CD4-positive, alpha-beta T cell treated with Interleukin-4 for 1 hour (primary cell): ENCODE measurements around the gene NHLRC1.

Experiments used
- DNase-seq, 2 donors: peaks; one replicate each; pipeline ENCODE4 v3.0.0-alpha.2; 2020 to 2022

The NHLRC1 gene

GRCh38 chr6:18081025-18081668 is 41.3 kb downstream of the NHLRC1 start:
- DNase-seq = no peak

DNA sequence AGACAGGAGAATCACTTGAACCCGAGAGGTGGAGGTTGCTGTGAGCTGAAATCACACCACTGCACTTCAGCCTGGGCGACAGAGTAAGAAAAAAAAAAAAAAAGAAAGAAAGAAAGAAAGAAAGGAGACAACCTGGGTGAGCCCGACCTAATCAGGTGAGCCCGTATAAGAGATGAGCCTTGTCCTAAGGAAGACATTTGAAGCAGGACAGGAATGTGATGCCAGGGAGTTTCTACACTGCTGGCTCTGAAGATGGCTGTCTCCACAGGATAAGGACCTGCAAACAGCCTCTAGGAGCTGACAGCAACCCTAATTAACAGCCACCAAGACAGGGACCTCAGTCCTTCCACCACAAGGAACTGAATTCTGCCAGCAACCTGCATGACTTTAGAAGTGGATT is 41.9 kb downstream of the NHLRC1 start:
- DNase-seq = no peak

- DNase-seq = no peak
Measured at GRCh38 chr6:18078866-18079265, 43.6 kb downstream of the NHLRC1 start.

DNA sequence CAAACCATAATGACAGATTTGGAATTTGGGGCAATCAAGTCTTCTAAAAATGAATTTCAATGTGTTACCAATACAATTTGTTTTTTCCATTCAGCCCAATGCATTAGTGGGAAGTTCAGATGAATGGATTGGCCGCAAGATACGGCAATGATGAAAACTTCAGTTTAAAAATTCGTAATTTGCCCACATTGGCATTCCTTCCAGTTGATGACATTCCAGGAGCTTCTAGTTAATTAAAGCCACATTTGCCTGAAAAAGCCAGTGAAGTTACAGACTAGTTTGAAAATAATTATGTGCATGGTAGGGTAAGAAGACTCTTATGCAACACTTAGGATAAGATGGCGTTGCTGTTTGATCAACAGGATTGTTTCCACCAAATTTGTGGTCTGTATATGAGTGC is 46.2 kb downstream of the NHLRC1 start:
- DNase-seq = no peak

- no peak for DNase-seq
Measured at GRCh38 chr6:18072841-18073240, 49.6 kb downstream of the NHLRC1 start.

DNA sequence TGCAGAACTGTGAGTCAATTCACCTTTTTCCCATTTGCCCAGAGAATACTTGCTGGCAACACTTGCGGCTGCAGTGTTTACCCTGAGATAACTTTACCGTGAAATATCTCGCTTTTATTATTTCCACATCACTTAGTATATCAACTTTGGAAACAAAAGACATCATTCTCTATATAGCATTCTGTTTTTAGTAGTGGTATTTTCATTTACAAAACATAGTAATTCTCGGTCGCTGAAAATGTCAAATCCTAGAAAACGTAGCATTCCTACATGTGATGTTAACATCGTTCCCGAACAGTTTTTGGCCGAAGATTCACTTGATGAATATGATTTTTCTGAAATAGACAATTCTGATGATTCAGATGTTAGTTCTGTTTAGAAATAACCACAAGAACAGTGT is 52.0 kb downstream of the NHLRC1 start:
- DNase-seq = no peak
